Activated T-cell treated with anti-CD3 and anti-CD28 coated beads, Interleukin-2, amount 50 U/mL, for 4 hours (primary cell): ENCODE results near the gene BTK. TPM values are rescaled to one million over a fixed set of nuclear protein-coding genes. Genes with fewer than 3 reads are reported as not detected.
A peak's percentile ranks its signal among the peaks of the same experiment; 100 is the strongest.

ENCODE experiments used
- ATAC-seq, 2 donors: fragments of 200-7000 bp; cut with Tn5 transposase; one replicate each; pipeline ENCODE4 v1.10.0; 2021
- DNase-seq: peaks from one replicate; pipeline ENCODE4 v3.0.0-alpha.2; 2020
- H3K27me3 Mint-ChIP-seq: one replicate; pipeline ENCODE4 v1.8.0; 2021; ENCODE audit warnings: low read depth, mixed read lengths
- H3K36me3 Mint-ChIP-seq: one replicate; pipeline ENCODE4 v1.8.0; 2022; ENCODE audit warnings: mixed read lengths; ENCODE audit not compliant: insufficient read depth
- H3K4me1 Mint-ChIP-seq: one replicate; pipeline ENCODE4 v1.8.0; 2021; ENCODE audit warnings: low read depth, mixed read lengths
- H3K4me3 Mint-ChIP-seq: one replicate; pipeline ENCODE4 v1.8.0; 2021; ENCODE audit warnings: mild to moderate bottlenecking, moderate library complexity, mixed read lengths
- H3K9me3 Mint-ChIP-seq: one replicate; pipeline ENCODE4 v1.8.0; 2021; ENCODE audit warnings: mixed read lengths
- total RNA-seq, 3 donors: library from RNA; stranded (reverse); gene quantifications; one replicate each; pipeline ENCODE4 v1.2.1, GENCODE V29; 2021

BTK gene
- total RNA-seq, 3 donors from 2014 or later: 0.61 to 3.4 (median 2.3) TPM

DNA sequence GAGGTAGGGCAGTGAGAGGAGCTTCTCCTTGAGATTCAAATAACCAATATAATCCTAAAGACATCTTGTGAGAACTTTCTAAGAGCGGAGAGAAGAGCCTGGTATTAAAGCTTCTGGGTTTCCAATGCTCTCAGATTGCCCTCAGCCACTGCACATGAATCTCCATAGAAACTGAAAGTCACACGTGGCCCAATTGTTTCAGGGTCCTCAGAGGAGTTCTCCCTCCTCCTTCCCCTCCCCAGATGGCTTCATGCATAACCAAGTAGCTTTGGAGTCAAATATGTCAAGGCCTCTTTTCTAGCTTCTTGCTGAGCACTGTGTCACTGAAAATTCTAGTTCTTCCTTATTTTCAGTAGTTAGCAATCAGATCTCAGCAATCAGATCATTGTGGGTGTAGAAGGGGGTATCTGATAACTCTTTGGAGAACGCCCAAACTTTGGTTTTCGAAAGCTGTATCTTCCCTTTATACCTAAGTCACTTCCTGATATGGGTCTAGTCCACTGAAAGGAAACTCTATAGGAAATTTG lies 2.2 kb downstream of the BTK start:
- Mint-ChIP-seq H3K9me3 (no peaks in the 10 kb centered on the region), H3K36me3 (no peaks in the 10 kb centered on the region), H3K4me1 (peaks cover 1% of the 10 kb centered on the region), H3K4me3 (no peak overlapping the region), H3K27me3 (no peaks in the 10 kb centered on the region)
- DNase-seq: no peak
- no peak for ATAC-seq

DNA sequence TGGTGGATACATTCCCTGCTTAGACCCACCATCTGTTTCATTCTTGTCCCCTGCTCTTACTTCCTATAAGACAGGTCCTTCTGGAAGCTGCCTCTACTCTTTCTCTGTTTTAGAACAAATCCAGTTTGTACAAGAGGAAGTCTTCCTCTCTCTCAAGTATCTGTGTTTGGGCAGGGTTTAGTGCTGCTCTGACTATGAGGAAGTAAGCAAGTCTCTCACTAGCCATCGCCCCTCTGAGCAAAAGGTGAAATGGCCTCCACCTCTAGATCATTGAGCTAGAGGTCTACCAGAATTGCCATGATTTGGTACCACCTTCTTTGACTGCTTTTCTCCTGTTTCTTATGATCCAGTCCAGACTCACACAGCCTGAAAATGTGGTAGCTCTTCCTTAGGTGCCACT lies 8.4 kb downstream of the BTK start:
- DNase-seq: no peak
- Mint-ChIP-seq H3K4me3 (no peak overlapping the region), H3K27me3 (no peaks in the 10 kb centered on the region), H3K4me1 (no peaks in the 10 kb centered on the region), H3K9me3 (no peaks in the 10 kb centered on the region), H3K36me3 (no peaks in the 10 kb centered on the region)
- no peak for ATAC-seq

DNA sequence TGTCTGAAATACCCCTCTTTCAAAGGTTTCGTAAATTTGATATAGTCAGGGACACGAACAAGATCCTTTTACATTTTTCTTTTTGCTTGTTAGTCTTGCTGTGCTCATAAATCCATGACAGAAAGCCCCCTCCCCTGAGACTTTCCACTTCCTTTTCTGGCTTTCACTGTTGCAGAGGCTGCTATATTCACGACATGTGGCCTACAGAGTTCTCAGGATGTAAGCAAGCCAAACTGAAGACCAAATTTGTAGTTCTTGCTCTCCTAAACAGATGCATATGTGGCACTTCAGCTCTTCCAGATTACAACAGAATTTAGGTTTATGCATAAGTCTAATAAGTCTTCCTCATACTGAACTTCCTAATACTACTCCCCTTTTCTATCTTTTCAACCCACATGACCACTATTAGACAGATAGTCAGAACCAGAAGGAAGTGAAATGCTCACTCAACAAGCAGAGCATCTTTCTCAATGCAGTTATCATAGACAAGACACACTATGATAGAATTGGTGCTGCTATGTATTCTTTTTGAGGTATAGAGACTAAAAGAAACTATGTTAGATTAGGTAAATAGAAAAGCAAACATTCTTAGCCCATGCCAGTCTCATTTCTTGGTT lies 15.0 kb downstream of the BTK start:
- Mint-ChIP-seq H3K36me3 (no peaks in the 10 kb centered on the region), H3K4me3 (no peak overlapping the region), H3K4me1 (peaks cover 2% of the 10 kb centered on the region), H3K9me3 (no peaks in the 10 kb centered on the region), H3K27me3 (no peaks in the 10 kb centered on the region)
- ATAC-seq (no peak), DNase-seq (no peak)

DNA sequence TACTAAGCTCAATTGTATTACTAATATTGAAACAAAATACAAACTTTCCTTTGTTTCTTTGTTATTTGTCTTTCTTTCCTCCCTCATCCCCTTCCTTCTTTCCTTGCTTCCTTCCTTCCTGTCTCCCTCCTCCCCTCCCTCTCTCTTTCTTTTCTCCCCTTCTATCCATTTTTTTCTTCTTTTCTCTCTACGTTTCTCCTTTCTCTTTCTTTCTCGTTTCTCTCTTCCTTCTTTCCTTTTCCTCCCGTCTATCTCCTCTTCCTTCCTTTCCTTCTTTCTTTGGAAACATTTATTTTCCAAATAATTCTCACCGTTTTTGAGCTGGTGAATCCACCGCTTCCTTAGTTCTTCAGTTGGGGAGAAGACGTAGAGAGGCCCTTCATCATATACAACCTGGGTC lies 16.3 kb downstream of the BTK start:
- Mint-ChIP-seq H3K4me1 (peaks cover 2% of the 10 kb centered on the region), H3K27me3 (no peaks in the 10 kb centered on the region), H3K4me3 (no peak overlapping the region), H3K36me3 (no peaks in the 10 kb centered on the region), H3K9me3 (no peaks in the 10 kb centered on the region)
- DNase-seq: no peak
- ATAC-seq: no peak

DNA sequence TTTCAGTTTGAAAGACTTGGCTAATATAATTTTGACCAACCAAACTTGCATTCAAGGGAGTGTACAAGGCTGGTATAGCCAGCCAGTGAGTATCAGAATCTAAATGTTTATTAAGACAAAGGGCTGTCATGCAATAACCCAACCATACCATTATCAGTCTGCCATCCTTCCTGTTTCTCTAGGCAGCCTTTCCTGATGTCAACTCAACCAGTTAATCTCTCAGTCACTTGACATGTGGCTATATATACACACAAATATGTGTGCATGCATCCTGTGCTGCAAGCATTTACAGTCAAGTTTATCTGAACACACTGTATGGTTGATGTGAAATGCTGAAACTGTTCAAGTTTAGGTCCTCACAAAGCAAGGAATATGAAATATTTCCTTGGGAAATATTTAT lies 17.2 kb downstream of the BTK start:
- H3K27me3 Mint-ChIP-seq: no peaks in the 10 kb centered on the region
- H3K9me3 Mint-ChIP-seq: no peaks in the 10 kb centered on the region
- H3K36me3 Mint-ChIP-seq: no peaks in the 10 kb centered on the region
- no peak overlapping the region for H3K4me3 Mint-ChIP-seq
- peaks cover 2% of the 10 kb centered on the region for H3K4me1 Mint-ChIP-seq
- no peak for DNase-seq
- ATAC-seq: no peak

DNA sequence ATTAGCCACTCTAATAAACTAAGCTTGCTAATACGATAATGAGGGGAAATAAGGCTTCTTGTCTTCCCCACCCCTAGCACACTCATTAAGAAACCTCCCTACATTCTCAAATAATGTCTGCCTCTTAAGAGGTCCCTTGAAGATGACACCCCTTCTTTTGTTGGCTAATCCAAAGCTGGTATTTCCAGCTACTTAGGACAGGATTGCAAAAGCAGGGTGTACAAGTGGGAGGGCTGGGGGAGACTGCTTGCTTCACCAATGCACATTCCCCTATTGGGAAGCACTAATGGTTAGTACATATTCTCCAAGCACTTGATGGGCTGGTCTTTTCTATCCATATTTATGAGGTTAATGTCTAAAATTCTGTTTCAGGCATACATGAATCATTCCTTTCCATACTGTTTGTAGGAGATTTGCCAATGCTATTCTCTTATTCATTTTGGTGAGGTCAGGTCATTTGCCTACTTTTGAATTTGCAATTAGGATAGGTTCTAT lies 20.6 kb downstream of the BTK start:
- no peak for ATAC-seq
- Mint-ChIP-seq H3K4me1 (no peaks in the 10 kb centered on the region), H3K9me3 (no peaks in the 10 kb centered on the region)

DNA sequence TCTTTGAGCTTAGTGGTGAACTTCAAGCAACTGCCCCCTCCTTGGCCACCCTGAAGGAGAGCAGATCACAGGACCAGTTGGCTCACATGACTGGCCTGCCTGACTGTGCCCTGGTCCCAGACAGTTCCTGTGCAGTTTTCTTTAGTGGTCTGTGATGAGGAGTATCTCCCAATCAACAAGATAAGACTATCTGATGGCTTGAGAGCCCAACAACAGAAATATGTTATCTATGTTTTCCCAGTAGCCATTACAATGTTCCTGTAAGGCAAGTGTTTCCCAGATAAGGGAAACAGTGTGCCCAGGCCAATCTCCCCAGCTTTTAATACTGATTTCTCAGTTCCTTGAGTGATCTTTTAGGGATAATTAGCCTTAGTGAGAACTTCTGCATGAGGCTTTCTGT lies 23.2 kb downstream of the BTK start:
- no peak for ATAC-seq
- Mint-ChIP-seq H3K4me3 (no peak overlapping the region), H3K27me3 (no peaks in the 10 kb centered on the region), H3K9me3 (no peaks in the 10 kb centered on the region), H3K36me3 (no peaks in the 10 kb centered on the region), H3K4me1 (no peaks in the 10 kb centered on the region)
- no peak for DNase-seq

More for the DNA sequence above, 20.6 kb downstream of the BTK start:
- no peaks in the 10 kb centered on the region for H3K36me3 Mint-ChIP-seq
- DNase-seq: no peak
- no peaks in the 10 kb centered on the region for H3K27me3 Mint-ChIP-seq
- H3K4me3 Mint-ChIP-seq: no peak overlapping the region

DNA sequence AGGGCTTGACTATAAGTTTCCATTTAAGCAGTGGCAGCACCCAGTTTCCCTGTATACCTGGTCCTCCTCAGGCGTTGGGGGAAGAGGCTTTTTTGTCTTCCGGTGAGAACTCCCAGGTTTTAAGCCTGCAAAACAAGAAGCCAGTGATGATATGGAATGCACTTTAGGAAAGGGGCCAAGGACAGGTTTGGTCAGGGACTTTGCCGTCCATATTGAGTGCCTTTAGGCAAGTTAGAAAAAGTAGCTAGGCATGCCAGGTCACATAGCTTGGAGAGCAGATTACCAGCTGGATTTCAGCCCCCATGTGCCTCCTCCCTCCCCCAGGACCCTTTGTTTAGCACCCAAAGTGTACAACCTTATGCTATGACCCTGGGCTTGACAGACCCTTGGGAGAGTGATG lies 23.9 kb downstream of the BTK start:
- DNase-seq: no peak
- no peak for ATAC-seq
- Mint-ChIP-seq H3K4me1 (no peaks in the 10 kb centered on the region), H3K4me3 (no peak overlapping the region), H3K36me3 (no peaks in the 10 kb centered on the region), H3K27me3 (no peaks in the 10 kb centered on the region), H3K9me3 (no peaks in the 10 kb centered on the region)

DNA sequence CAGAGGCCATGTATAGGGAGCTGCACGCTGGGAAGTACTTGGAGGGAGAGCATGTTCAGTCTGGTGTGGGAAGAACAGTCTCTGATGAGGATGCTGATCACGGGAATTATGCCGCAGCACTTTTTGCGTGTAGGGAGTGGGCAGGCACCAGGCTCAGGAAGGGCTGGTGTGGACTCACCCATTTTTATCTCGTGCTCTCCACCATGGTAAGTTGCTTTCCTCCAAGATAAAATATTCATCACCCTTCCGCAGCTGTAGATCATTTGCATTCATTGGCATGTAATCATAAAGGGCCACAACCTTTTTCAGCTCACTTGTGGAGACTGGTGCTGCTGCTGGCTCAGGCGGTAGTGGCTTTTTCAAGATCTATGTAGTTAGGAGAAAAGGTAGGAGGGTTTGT lies 25.6 kb downstream of the BTK start:
- Mint-ChIP-seq H3K9me3 (no peaks in the 10 kb centered on the region), H3K4me3 (no peak overlapping the region), H3K4me1 (no peaks in the 10 kb centered on the region), H3K36me3 (no peaks in the 10 kb centered on the region), H3K27me3 (no peaks in the 10 kb centered on the region)
- DNase-seq (no peak), ATAC-seq (no peak)

DNA sequence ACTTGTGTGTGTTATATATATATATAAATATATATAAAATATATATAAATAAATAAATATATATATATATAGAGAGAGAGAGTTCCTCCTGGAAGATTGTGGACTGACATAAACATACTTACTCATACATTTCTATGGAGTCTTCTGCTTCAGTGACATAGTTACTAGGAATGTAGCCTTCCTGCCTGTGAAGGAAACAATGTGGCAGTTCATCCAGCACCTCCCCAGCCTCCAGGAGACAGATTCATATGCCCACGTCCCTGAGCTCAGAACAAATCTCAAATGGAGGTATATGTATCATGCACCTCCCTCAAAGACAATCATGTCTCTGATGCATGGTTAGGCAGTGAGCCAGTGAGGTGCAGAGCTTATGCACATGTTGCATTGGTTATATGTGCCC lies 26.0 kb downstream of the BTK start:
- Mint-ChIP-seq H3K9me3 (no peaks in the 10 kb centered on the region), H3K27me3 (no peaks in the 10 kb centered on the region), H3K36me3 (no peaks in the 10 kb centered on the region), H3K4me1 (no peaks in the 10 kb centered on the region), H3K4me3 (no peak overlapping the region)
- no peak for ATAC-seq
- DNase-seq: no peak

DNA sequence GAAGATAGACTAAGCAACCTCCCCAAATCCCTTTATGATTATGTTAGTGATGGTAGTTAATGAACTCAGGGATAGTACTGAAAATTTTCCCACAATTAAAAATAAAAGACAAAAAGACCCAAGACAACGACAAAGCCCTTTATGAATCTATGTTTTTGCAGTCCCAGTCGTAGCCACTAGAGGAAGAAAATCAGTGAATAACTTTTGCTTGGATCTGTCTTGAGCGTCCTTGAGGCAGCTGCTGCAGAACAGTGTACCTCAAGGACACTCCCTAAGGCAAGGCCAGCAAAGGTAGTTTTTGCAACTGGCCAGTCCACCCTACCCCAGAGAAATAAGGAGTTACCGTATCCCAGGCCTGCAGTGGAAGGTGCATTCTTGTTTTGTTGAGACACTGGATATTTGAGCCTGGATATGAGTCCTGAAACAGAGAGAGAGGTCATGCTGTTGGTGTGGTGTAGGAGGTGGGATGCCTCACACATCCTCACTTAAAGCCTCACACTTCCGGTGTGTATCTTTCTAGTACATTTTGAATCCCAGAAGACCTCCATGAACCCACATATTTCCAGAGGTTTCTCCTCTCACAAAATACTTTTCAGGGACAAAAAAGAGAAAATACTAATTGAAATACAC lies 28.7 kb downstream of the BTK start:
- no peaks in the 10 kb centered on the region for H3K4me1 Mint-ChIP-seq
- no peaks in the 10 kb centered on the region for H3K27me3 Mint-ChIP-seq
- H3K4me3 Mint-ChIP-seq: no peak overlapping the region
- no peaks in the 10 kb centered on the region for H3K36me3 Mint-ChIP-seq
- H3K9me3 Mint-ChIP-seq: no peaks in the 10 kb centered on the region
- DNase-seq (no peak), ATAC-seq (no peak)

DNA sequence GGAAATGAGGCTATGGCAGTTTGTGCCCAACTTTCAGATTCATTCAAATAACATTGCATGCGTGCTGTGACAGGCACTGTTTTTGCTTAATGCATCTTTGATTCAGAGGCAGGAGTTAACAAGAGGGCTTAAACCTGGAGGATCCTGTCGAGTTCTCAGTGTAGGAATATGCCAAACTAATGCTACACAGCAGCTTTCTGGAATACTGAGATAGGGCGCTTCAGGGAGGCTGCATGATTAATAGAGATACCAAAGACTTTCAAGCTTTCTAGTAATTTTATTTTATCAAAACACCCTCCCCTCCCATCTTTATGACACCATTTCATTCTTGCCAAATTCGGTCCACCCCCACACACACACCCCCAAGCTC lies 36.8 kb downstream of the BTK start:
- Mint-ChIP-seq H3K4me3 (peak overlapping the region; percentile 91), H3K36me3 (peaks cover 7% of the 10 kb centered on the region), H3K27me3 (no peaks in the 10 kb centered on the region), H3K4me1 (peaks cover 14% of the 10 kb centered on the region), H3K9me3 (no peaks in the 10 kb centered on the region)
- DNase-seq (no peak), ATAC-seq (peak in 1 of 2 donors; percentile 3)

DNA sequence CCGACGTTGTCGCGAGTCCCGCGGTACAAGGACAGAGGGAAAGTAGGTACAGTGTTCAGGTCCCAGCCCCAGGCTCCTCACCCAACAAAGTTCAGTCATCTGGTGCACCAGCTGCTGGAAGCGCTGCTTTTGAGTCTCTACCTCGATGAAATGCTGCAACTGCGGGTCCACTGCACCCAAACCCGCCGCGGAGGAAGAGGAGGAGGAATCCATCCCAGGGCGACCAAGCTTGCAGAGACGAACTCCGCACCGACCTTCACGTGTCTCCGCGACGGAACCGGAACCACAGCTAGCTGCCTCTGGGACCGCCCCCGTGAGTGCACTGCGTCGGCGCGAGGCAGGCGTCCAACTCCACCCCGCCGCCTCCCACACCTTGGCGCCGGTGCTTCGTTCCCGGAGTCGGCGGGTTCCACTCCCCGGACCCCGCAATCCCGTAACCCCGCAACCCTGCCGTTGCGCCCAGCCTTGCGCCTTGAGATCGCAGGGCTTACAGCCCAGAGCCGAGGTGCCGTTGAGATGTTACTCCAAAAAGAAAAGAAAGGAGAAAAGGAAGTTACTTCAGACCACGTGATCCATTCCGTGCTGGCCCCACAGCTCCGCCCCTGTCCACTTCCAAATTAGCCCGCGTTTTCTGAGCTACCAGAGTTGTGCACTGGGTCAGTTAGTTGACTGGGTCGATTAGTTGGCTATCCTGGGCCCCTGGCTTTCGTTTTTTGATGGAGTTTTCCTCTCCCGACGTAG lies 37.4 kb downstream of the BTK start, which contains the start of gene TIMM8A:
TSS of gene TIMM8A (minus strand) at position 291 of the 741 bp plus-strand sequence. CDS start at position 213, 78 bp downstream.
- Mint-ChIP-seq H3K9me3 (no peaks in the 10 kb centered on the region), H3K4me3 (peak within 1 kb of the TSS; percentile 91)
- peak; percentile 68 for DNase-seq

DNA sequence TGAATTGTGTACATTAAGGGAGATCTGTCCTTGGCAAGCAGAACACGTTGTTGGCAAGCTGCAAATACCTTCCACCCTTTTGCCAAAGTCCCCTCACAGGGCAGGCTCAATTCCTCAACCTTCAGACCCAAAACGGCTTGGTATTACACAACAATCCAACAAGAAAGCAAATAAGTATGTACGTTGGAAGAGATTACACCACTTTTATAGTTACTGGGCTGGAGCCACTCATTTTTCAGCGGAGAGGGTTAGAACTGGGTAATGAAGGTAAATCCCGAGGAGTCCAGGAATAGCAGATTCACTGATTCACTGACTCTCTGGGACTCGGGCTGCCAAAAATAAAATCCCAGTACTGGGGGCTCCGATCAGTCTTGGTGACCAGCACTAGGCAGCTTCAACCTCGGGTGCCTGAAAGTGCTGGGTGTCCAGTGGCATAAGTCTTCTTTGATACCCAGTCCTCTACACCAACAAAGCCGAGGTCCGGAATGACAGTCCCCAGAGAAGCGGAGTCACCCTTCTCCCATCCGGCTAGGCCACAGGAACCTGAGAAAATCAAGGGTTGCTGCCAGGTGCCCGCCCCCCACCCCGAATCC lies 38.0 kb downstream of the BTK start:
- no peak for DNase-seq
- Mint-ChIP-seq H3K4me1 (peaks cover 14% of the 10 kb centered on the region), H3K27me3 (no peaks in the 10 kb centered on the region), H3K9me3 (no peaks in the 10 kb centered on the region), H3K4me3 (peak overlapping the region; percentile 91), H3K36me3 (peaks cover 9% of the 10 kb centered on the region)
- ATAC-seq: no peak

More for the DNA sequence above, 37.4 kb downstream of the BTK start, which contains the start of gene TIMM8A:
- no peaks in the 10 kb centered on the region for H3K27me3 Mint-ChIP-seq
- peak; percentile 98 for ATAC-seq
- H3K4me1 Mint-ChIP-seq: peaks cover 14% of the 10 kb centered on the region
- peaks cover 9% of the 10 kb centered on the region for H3K36me3 Mint-ChIP-seq
